Left ventricle myocardium inferior (tissue), 1 donor: ENCODE data around the gene PLEKHA7. TPM values are rescaled to one million over a fixed set of nuclear protein-coding genes. Genes with fewer than 3 reads are reported as not detected.

Source experiments
- DNase-seq: peaks from one replicate; pipeline ENCODE4 v3.0.0-alpha.2; 2020
- H3K27ac ChIP-seq: fragments of 200-600 bp; replicated peaks from 2 replicates; pipeline ENCODE4 v1.8.0; 2021
- H3K27me3 ChIP-seq: fragments of 200-600 bp; 2 replicates; pipeline ENCODE4 v1.8.0; 2021; ENCODE audit warnings: low read depth
- H3K36me3 ChIP-seq: fragments of 200-600 bp; 2 replicates; pipeline ENCODE4 v1.8.0; 2021
- H3K4me1 ChIP-seq: fragments of 200-600 bp; 2 replicates; pipeline ENCODE4 v1.8.0; 2021
- H3K4me3 ChIP-seq: fragments of 200-600 bp; 2 replicates; pipeline ENCODE4 v1.8.0; 2021; ENCODE audit warnings: mild to moderate bottlenecking, moderate library complexity
- H3K9me3 ChIP-seq: fragments of 200-600 bp; replicated peaks from 2 replicates; pipeline ENCODE4 v1.8.0; 2021
- intact Hi-C: fragments of 100-400 bp; cut with micrococcal nuclease; formaldehyde crosslinking; loops from one replicate; pipeline ENCODE4 v1.11.0; 2022
- total RNA-seq: library from RNA; stranded (reverse); fragmentation: NEBNext Ultra II Directional; extraction: Animal tissue kit (Norgen Biotek cat#: 25700); gene quantifications from one replicate; pipeline ENCODE4 v1.2.1, GENCODE V29; 2021
- TF ChIP-seq, protein P1 (sequence below): fragments of 200-600 bp; IDR thresholded peaks from 2 replicates; pipeline ENCODE4 v1.8.0; 2021; ENCODE audit warnings: antibody characterized with exemption, mild to moderate bottlenecking, borderline replicate concordance
- donor health status: DM: no; HTN: yes; CAD: no; lungs with severe emphysema.

The PLEKHA7 gene
- total RNA-seq, 1 donor from 2014 or later, result 33.2 TPM

DNA sequence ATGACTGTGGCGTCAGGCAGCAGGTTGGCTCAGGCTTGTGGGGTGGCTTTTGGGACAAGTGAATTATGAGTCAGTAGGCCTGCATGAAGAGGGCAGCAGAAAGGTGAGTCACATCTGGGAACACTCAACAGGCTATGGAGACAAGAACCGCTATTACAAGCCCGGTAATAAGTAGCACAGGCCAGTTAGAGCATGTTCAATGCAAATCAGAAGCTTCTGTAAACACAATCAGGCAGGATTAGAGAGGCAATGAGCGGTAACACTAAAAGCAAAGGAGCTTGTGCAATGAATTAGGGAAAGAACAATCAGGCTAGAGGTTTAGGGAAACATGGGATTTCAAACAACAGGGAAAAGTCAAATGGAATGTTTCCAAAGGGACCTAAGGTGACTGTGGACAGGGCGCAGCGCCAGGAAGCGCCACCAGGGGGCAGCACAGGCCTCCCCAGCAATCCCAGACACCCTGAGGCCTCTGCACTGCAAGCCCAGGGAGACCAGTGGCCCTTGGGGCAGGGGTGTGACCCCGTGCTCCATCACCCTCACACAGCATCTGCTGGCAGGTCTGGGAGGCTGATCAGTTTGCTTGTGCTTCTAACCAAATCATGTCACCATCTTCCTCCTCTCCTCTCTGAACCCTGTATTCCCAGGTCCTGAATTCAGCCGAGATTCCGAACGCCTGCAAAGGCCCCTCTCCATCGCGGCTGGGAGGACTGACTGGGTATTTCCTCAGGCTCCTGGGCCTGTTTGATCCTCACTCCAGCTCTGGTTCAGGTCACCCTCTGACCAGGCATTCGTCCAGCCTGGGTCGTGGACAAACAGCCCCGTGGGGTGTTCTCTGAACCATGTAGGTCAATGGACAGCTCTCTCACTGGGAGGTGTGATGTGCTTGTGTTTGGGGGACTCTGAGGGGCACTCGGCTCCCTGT, 225.8 kb downstream of the PLEKHA7 start:
- TF ChIP-seq, protein P1, sequence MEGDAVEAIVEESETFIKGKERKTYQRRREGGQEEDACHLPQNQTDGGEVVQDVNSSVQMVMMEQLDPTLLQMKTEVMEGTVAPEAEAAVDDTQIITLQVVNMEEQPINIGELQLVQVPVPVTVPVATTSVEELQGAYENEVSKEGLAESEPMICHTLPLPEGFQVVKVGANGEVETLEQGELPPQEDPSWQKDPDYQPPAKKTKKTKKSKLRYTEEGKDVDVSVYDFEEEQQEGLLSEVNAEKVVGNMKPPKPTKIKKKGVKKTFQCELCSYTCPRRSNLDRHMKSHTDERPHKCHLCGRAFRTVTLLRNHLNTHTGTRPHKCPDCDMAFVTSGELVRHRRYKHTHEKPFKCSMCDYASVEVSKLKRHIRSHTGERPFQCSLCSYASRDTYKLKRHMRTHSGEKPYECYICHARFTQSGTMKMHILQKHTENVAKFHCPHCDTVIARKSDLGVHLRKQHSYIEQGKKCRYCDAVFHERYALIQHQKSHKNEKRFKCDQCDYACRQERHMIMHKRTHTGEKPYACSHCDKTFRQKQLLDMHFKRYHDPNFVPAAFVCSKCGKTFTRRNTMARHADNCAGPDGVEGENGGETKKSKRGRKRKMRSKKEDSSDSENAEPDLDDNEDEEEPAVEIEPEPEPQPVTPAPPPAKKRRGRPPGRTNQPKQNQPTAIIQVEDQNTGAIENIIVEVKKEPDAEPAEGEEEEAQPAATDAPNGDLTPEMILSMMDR, result peak; percentile 99
- H3K27ac ChIP-seq, result peak overlapping the region; percentile 42
- no peaks in the 10 kb centered on the region for H3K9me3 ChIP-seq
- intact Hi-C loops, result loop anchor here (10.0 kb wide), 1 partner anchor 276 kb away; no protein-coding TSS in a partner anchor
- peaks cover 82% of the 10 kb centered on the region for H3K4me1 ChIP-seq
- peaks cover 7% of the 10 kb centered on the region for H3K36me3 ChIP-seq
- DNase-seq, result peak; percentile 71
- H3K4me3 ChIP-seq, result no peak overlapping the region
- H3K27me3 ChIP-seq, result no peaks in the 10 kb centered on the region

DNA sequence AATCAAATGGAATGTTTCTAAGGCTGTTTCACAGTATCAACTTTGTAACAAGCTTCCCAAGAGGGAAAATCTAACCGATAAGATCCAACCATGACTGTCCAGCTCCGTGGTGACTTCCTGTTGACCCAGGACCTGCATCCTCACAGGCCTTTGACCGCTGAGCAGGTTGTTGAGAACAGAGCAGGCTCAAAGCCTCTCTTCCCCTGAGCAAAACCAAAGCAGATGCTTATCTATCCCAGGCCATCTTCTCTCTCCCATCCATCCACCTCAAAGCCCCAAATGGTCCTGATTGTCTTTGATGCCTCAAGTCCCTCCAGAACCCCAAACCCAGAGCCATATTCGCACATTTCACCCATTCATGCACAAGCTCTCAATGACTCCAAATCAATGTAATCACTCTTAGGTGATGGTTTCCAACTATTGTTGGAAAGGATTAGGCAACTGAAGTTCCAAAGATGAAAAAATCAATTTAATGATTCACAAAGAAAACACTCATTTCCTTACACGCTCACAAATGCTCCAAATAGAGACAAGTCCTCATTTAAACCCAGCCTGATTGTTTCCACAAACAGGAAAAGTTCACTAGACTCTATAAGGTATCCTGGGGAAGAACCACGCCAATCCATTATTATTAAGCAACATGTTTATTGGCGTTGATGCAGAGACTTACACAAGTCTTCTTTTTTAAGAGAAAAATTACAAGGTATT, 227.0 kb downstream of the PLEKHA7 start:
- no peak overlapping the region for H3K27ac ChIP-seq
- no peaks in the 10 kb centered on the region for H3K27me3 ChIP-seq
- H3K4me1 ChIP-seq, result peaks cover 76% of the 10 kb centered on the region
- no peak overlapping the region for H3K4me3 ChIP-seq
- no peaks in the 10 kb centered on the region for H3K9me3 ChIP-seq
- intact Hi-C loops, result loop anchor here (10.0 kb wide), 1 partner anchor 278 kb away; no protein-coding TSS in a partner anchor
- no peak for DNase-seq
- H3K36me3 ChIP-seq, result peaks cover 7% of the 10 kb centered on the region
- TF ChIP-seq, protein P1, result no peak

DNA sequence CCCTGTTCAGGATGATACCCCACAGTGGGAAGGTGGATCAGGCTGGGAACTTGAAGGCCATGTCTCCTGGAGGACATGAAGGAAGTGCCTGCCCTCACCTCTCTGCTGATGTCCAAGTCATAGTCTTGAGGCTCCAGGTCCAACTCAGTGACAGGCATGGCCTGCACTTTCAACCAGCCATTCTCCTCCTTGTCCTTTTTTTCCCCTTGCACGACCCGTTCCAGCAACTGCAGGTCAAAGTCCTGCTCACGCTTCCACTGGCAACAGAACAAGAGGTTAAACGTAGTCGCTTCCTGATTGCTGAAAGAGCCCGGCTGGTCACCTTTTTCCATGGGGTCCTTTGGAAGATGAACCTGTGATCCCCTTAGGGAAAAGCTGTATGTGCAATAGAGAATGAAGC, 228.1 kb downstream of the PLEKHA7 start:
- TF ChIP-seq, protein P1, result no peak
- Histone ChIP-seq H3K27ac (no peak overlapping the region), H3K9me3 (no peaks in the 10 kb centered on the region), H3K4me1 (peaks cover 68% of the 10 kb centered on the region), H3K36me3 (peaks cover 7% of the 10 kb centered on the region), H3K4me3 (no peak overlapping the region), H3K27me3 (no peaks in the 10 kb centered on the region)
- intact Hi-C loops, result loop anchor here (10.0 kb wide), 1 partner anchor 279 kb away; no protein-coding TSS in a partner anchor
- no peak for DNase-seq

DNA sequence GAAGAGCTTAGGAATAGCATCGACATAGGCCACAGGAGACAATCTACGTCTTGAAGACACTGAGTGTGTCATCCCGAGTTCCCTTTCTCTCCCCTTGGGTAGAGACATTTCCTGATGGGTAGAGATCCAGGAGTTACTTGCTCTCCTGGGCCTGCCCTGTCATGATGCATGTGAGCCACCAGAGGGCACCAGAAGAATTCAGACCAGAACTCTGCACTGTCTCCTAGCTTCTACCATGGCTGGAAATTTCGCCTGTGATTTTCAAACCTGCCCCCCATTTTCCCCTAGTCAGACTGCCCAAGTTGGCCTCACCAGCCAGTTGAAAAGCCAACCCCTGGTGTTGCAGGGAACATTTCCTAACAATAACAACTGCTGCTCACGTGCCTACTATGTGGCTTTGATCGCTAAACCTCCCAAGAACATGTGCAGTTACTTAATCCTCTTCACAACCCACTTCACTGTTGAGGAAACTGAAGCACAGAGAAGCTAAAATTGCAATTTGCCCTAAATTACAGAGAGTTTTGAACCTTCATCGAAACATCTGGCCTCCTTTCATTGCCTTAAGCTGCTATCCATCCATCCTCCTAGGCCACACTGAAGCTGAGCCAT, 228.6 kb downstream of the PLEKHA7 start:
- peaks cover 5% of the 10 kb centered on the region for H3K36me3 ChIP-seq
- peaks cover 62% of the 10 kb centered on the region for H3K4me1 ChIP-seq
- peak overlapping the region; percentile 33 for H3K27ac ChIP-seq
- no peak overlapping the region for H3K4me3 ChIP-seq
- no peaks in the 10 kb centered on the region for H3K9me3 ChIP-seq
- TF ChIP-seq, protein P1, result peak; percentile 96
- intact Hi-C loops, result loop anchor here (10.0 kb wide), 1 partner anchor 279 kb away; no protein-coding TSS in a partner anchor
- peak; percentile 61 for DNase-seq
- H3K27me3 ChIP-seq, result no peaks in the 10 kb centered on the region

DNA sequence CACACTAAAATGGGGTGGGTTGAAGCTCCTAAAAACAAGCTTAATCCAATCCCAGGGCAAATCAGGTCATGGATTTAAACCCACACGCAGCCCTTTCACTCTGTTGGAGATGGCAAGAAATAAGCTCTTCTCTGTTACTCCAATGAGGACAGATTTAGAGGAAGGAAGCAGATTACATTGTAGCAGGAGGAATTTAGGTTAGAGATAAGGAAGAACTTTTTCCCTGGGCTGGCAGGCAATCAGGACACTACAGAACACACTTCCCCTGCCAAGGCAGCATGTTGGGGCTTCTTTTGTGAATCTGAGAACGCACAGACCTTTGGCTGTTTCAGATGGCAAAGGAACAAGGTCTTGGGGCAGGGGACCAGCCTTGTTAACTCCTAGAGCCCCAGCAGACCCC, 229.5 kb downstream of the PLEKHA7 start:
- intact Hi-C loops, result loop anchor here (10.0 kb wide), 1 partner anchor 280 kb away; no protein-coding TSS in a partner anchor
- H3K36me3 ChIP-seq, result no peaks in the 10 kb centered on the region
- no peak for DNase-seq
- no peaks in the 10 kb centered on the region for H3K27me3 ChIP-seq
- H3K27ac ChIP-seq, result peak overlapping the region; percentile 33
- H3K4me1 ChIP-seq, result peaks cover 58% of the 10 kb centered on the region
- H3K4me3 ChIP-seq, result no peak overlapping the region
- TF ChIP-seq, protein P1, result no peak
- no peaks in the 10 kb centered on the region for H3K9me3 ChIP-seq
